Neural cell (in vitro differentiated cells): ENCODE measurements around the gene WDFY1.

Experiments
- CTCF ChIP-seq: fragments of 450-650 bp; IDR thresholded peaks from 2 replicates; pipeline ENCODE4 v1.5.1; 2014; ENCODE audit warnings: antibody characterized with exemption, mild to moderate bottlenecking, moderate library complexity; ENCODE audit not compliant: poor library complexity, severe bottlenecking
- EP300 ChIP-seq: fragments of 450-650 bp; conservative IDR thresholded peaks from 2 replicates; pipeline ENCODE4 v1.6.1; 2014; ENCODE audit warnings: antibody characterized with exemption, mild to moderate bottlenecking, moderate library complexity; ENCODE audit not compliant: poor library complexity, severe bottlenecking
- EZH2 ChIP-seq: fragments of 200-600, 300-800 bp; shearing (Covaris generic), sonication (generic); IDR thresholded peaks from 2 replicates; pipeline ENCODE4 v1.6.1; 2014; ENCODE audit warnings: antibody characterized with exemption, low read length, borderline replicate concordance, mild to moderate bottlenecking; ENCODE audit not compliant: insufficient read depth, poor library complexity, severe bottlenecking
- MXI1 ChIP-seq: fragments of 450-650 bp; conservative IDR thresholded peaks from 2 replicates; pipeline ENCODE4 v1.6.1; 2014; ENCODE audit warnings: antibody characterized with exemption, mild to moderate bottlenecking; ENCODE audit not compliant: poor library complexity, severe bottlenecking
- POLR2AphosphoS5 ChIP-seq: IDR thresholded peaks from 2 replicates; pipeline ENCODE4 v1.6.1; 2012
- RAD21 ChIP-seq: fragments of 450-650 bp; conservative IDR thresholded peaks from 2 replicates; pipeline ENCODE4 v1.6.1; 2014; ENCODE audit warnings: antibody characterized with exemption, mild to moderate bottlenecking, moderate library complexity
- REST ChIP-seq: IDR thresholded peaks from 2 replicates; pipeline ENCODE4 v1.6.1; 2012; ENCODE audit warnings: borderline replicate concordance
- SMC3 ChIP-seq: fragments of 450-650 bp; conservative IDR thresholded peaks from 2 replicates; pipeline ENCODE4 v1.6.1; 2014; ENCODE audit warnings: antibody characterized with exemption, mild to moderate bottlenecking, moderate library complexity; ENCODE audit not compliant: poor library complexity
- TAF1 ChIP-seq: IDR thresholded peaks from 2 replicates; pipeline ENCODE4 v1.6.1; 2012; ENCODE audit warnings: low read depth

- TF ChIP-seq CTCF (no peak), POLR2AphosphoS5 (no peak), SMC3 (no peak), MXI1 (no peak), EZH2 (no peak), TAF1 (no peak), RAD21 (no peak), EP300 (no peak), REST (no peak)
Measured at GRCh38 chr2:223855426-223855825, 89.7 kb downstream of the WDFY1 start.
